Activated naive CD4-positive, alpha-beta T cell treated with anti-CD3 and anti-CD28 coated beads, Interleukin-2, amount 50 U/mL, for 72 hours (primary cell): Measurements from ENCODE around the gene PHF8. TPM values are rescaled to one million over a fixed set of nuclear protein-coding genes. Genes with fewer than 3 reads are reported as not detected.

Source experiments
- ATAC-seq, 2 donors: fragments of 150-1000 bp; cut with Tn5 transposase; 2 replicates each; pipeline ENCODE4 v1.10.0; 2021; ENCODE audit warnings: mild to moderate bottlenecking in 2 of 2, moderate library complexity in 2 of 2
- DNase-seq, 2 donors: peaks; one replicate each; pipeline ENCODE4 v3.0.0; 2021 to 2022; ENCODE audit warnings: low spot score in 2 of 2
- H3K27ac Mint-ChIP-seq, 2 donors: one replicate each; pipeline ENCODE4 v1.8.0; 2022; ENCODE audit warnings: mild to moderate bottlenecking in 2 of 2, mixed read lengths in 2 of 2
- H3K36me3 Mint-ChIP-seq, 2 donors: one replicate each; pipeline ENCODE4 v1.8.0; 2022; ENCODE audit warnings: mixed read lengths in 2 of 2
- H3K9me3 Mint-ChIP-seq, 2 donors: one replicate each; pipeline ENCODE4 v1.8.0; 2022; ENCODE audit warnings: mixed read lengths in 2 of 2
- total RNA-seq, 2 donors: library from RNA; stranded (reverse); gene quantifications; one replicate each; pipeline ENCODE4 v1.2.3, GENCODE V29; 2022

Gene PHF8
- 10 to 100 TPM; 56.5 to 65.3 TPM for total RNA-seq

GRCh38 chrX:54044126-54044876 is at the start of gene PHF8:
Gene PHF8, minus strand, starts transcription at chrX:54044473. Its CDS starts 1,745 bp downstream, at chrX:54042728.
- peak; percentile 87 to 90 for ATAC-seq
- peak within 1 kb of the TSS; percentile 93 to 98 for H3K27ac Mint-ChIP-seq
- DNase-seq = peak; percentile 90 to 93
- no peaks in the 10 kb centered on the region for H3K9me3 Mint-ChIP-seq
- H3K36me3 Mint-ChIP-seq = peaks cover 14 to 15% of the 10 kb centered on the region in 2 donors

- no peak for DNase-seq
- no peaks in the 10 kb centered on the region for H3K9me3 Mint-ChIP-seq
- ATAC-seq = no peak
- no peaks in the 10 kb centered on the region for H3K36me3 Mint-ChIP-seq
- H3K27ac Mint-ChIP-seq = no peak overlapping the region
Measured at GRCh38 chrX:54093571-54093970, 49.3 kb upstream of the PHF8 start.

DNA sequence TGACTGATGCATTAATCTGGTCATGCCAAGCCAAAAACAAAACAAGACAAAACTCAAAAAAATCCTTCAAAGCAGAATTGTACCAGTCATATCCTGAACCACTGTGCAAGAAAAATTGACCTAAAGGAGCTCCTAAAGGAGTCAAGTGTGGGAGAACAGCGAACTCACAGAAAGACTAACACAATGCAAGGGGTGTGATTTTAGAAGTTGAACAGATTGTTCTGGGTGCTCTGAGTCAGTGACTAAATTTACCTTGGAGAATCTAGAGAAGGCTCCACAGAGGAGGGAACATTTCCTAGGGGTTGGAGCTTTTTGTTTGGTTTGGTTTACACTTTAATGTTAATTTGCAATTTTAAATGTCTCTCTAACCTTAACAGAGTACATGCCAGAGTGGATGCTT is 48.9 kb upstream of the PHF8 start:
- H3K36me3 Mint-ChIP-seq = no peaks in the 10 kb centered on the region
- no peaks in the 10 kb centered on the region for H3K9me3 Mint-ChIP-seq
- no peak for ATAC-seq
- no peak overlapping the region for H3K27ac Mint-ChIP-seq
- DNase-seq = no peak

- ATAC-seq (no peak), DNase-seq (no peak)
- H3K27ac Mint-ChIP-seq = no peak overlapping the region
- no peaks in the 10 kb centered on the region for H3K9me3 Mint-ChIP-seq
- H3K36me3 Mint-ChIP-seq = no peaks in the 10 kb centered on the region
Measured at GRCh38 chrX:54090880-54091279, 46.6 kb upstream of the PHF8 start.

DNA sequence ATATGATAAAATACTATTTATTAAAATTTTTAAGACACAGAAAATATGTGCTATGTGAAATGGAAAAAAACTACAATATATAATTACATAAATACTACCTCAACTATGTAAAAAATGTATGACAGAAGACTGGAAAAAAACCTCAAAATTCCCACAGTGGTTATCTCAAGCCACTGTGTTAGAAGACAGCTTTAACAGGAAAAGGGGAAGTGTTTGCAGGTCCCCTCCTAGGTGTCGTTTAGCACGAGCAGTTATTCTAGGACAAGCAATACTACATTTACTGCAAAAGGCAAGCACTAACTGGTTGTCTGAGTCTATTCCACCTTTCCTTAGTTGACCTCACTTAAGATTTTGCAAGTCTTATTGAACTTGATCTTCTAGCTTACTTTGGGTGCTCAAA is 44.9 kb upstream of the PHF8 start:
- no peak for ATAC-seq
- H3K27ac Mint-ChIP-seq = no peak overlapping the region

DNA sequence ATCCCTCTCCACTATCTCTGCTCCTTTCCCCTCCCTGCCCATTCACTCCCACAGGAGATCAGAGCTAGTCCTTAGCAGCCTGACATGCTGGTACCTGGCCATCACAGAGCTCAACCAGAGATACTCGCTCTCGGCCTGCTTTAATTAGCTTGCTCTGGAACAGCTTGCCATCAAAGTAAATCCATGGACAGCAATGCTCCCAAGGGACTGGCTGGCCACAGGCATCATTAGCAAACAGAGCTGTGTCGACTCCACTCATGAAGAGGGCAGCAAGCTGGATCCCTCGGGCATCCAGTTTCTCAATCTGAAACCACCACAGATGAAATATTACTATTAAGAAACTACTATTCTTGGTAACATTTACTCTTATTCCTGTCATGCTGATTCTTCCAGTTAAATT is 43.4 kb upstream of the PHF8 start:
- H3K36me3 Mint-ChIP-seq = no peaks in the 10 kb centered on the region
- no peaks in the 10 kb centered on the region for H3K9me3 Mint-ChIP-seq
- DNase-seq = no peak
- no peak overlapping the region for H3K27ac Mint-ChIP-seq
- no peak for ATAC-seq

More for the DNA sequence above, 44.9 kb upstream of the PHF8 start:
- H3K9me3 Mint-ChIP-seq = no peaks in the 10 kb centered on the region
- no peaks in the 10 kb centered on the region for H3K36me3 Mint-ChIP-seq
- no peak for DNase-seq

GRCh38 chrX:54085666-54086065 is 41.4 kb upstream of the PHF8 start:
- Mint-ChIP-seq H3K36me3 (no peaks in the 10 kb centered on the region), H3K27ac (no peak overlapping the region), H3K9me3 (no peaks in the 10 kb centered on the region)
- DNase-seq (no peak), ATAC-seq (no peak)

- no peaks in the 10 kb centered on the region for H3K36me3 Mint-ChIP-seq
- no peak overlapping the region for H3K27ac Mint-ChIP-seq
- DNase-seq = no peak
- ATAC-seq = no peak
- H3K9me3 Mint-ChIP-seq = no peaks in the 10 kb centered on the region
Measured at GRCh38 chrX:54076903-54077302, 32.6 kb upstream of the PHF8 start.

GRCh38 chrX:54074826-54075225 is 30.6 kb upstream of the PHF8 start:
- H3K9me3 Mint-ChIP-seq = no peaks in the 10 kb centered on the region
- ATAC-seq = no peak
- no peaks in the 10 kb centered on the region for H3K36me3 Mint-ChIP-seq
- H3K27ac Mint-ChIP-seq = no peak overlapping the region
- no peak for DNase-seq

DNA sequence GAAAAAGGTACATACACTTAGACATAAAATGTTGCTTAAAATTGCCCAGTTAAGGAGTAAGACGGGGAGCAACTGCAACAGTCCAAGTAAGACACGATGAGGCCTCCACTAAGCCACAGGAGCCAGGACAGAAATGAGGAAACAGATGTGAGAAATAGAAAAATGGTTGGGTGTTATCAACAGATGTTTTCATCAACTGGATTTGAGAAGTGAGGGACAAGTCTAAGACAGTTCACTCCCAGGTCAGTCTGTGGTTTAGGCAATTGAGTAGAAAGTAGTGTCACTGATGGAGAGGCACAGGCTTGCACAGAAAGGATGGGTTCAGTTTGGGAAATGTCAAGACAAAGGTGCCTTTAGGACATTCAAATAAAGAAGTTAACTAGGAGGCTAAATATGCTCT is 23.5 kb upstream of the PHF8 start:
- no peaks in the 10 kb centered on the region for H3K36me3 Mint-ChIP-seq

DNA sequence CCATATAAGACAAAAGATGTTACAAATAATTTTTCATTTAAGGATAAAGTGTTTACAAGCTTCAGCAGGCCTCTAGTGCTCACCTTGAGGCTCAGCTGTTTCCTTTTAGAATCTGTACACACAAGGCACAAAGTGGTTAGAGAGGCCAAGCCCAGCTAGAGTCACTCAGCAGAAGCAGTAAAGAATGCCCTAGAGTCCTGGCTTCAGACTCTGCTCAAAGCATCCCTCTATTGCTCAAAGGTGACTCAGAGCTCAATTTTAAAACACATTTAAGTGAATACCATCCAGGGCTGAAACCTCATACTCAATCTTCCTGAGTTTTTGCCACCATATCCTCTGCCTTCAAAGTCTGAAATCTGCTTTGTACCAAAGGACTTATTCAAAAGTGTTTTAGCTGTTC is 22.6 kb upstream of the PHF8 start:
- H3K9me3 Mint-ChIP-seq = no peaks in the 10 kb centered on the region
- no peak overlapping the region for H3K27ac Mint-ChIP-seq
- ATAC-seq = no peak
- DNase-seq = no peak
- no peaks in the 10 kb centered on the region for H3K36me3 Mint-ChIP-seq

More for the DNA sequence above, 23.5 kb upstream of the PHF8 start:
- DNase-seq (no peak), ATAC-seq (no peak)
- H3K9me3 Mint-ChIP-seq = no peaks in the 10 kb centered on the region
- H3K27ac Mint-ChIP-seq = no peak overlapping the region

DNA sequence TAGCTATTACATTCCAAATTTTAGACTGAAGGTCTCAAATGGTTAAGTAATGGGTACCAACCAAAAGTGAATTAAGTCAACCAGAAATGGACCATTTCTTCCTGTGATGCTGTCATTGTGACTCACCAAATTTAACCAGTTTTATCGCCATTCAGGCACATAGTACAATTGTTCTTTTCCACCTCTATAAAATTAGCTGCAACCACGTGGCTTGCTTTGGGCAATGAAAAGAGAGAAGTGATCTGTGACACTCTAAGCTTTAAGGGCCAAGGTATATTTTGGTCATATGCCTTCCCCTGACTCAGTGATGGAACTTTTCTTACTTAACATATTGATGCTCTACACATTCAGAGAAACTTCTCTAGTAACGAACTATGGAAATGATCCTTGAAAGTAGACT is 20.3 kb upstream of the PHF8 start:
- Mint-ChIP-seq H3K36me3 (no peaks in the 10 kb centered on the region), H3K9me3 (no peaks in the 10 kb centered on the region), H3K27ac (no peak overlapping the region)
- no peak for ATAC-seq
- DNase-seq = no peak

GRCh38 chrX:54063361-54063760 is 19.1 kb upstream of the PHF8 start:
- H3K9me3 Mint-ChIP-seq = no peaks in the 10 kb centered on the region
- no peak for ATAC-seq
- DNase-seq = no peak
- H3K27ac Mint-ChIP-seq = no peak overlapping the region
- H3K36me3 Mint-ChIP-seq = no peaks in the 10 kb centered on the region

DNA sequence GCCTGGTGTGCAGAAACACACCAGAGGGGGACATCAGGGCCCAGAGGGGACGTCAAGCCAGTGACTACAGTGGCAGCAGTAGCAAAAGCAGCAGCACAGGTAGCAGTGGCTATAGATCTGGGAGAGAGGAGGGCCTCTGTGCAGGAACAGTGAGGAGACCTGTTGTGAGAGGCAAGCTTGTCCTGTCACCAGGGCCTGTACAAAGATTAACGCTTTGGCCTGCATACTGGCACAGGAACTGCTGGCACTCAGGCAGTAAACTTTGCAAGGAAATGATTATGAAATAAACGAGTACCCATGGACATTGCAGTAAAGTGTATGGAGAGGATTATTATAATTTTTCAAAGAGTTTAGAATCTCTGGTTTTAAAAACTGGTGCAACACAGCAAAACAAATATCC is 5.5 kb upstream of the PHF8 start:
- DNase-seq = no peak
- H3K27ac Mint-ChIP-seq = no peak overlapping the region
- no peaks in the 10 kb centered on the region for H3K9me3 Mint-ChIP-seq
- H3K36me3 Mint-ChIP-seq = no peaks in the 10 kb centered on the region
- no peak for ATAC-seq

- Mint-ChIP-seq H3K36me3 (peaks cover 3 to 7% of the 10 kb centered on the region in 2 donors), H3K9me3 (no peaks in the 10 kb centered on the region), H3K27ac (no peak overlapping the region)
- no peak for DNase-seq
- ATAC-seq = no peak
Measured at GRCh38 chrX:54048412-54048811, 4.1 kb upstream of the PHF8 start.

DNA sequence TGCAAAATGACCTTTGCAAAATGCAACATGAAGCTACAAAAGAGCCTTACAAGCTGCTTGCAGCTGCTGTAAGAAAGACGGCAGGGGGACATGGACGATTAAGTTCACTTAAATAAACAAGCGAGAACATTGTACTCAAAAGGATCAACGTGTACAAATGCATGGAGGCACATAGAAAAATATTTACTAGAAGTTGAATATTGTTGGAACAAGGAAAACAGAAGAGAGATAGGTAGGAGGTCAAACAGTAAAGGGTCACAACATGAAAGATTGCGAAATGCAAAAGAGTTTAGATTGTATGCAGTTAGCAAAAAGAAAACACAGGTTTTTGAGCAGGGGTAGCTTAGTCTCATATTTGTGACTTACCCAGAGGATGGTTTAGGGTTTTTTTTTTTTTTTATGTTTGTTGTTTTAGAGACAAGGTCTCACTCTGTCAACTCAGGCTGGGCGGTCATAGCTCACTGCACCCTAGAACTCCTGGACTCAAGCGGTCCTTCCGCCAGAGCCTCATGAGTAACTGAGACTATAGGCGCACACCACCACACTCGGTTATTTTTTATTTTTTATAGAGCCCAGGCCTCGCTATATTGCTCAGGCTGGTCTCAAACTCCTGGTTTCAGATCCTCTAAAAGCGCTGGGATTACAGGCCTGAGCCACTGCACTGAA is 1.4 kb upstream of the PHF8 start:
- no peaks in the 10 kb centered on the region for H3K9me3 Mint-ChIP-seq
- peaks cover 12 to 14% of the 10 kb centered on the region in 2 donors for H3K36me3 Mint-ChIP-seq
- DNase-seq (no peak), ATAC-seq (no peak)
- peak overlapping the region; percentile 92 to 98 for H3K27ac Mint-ChIP-seq

DNA sequence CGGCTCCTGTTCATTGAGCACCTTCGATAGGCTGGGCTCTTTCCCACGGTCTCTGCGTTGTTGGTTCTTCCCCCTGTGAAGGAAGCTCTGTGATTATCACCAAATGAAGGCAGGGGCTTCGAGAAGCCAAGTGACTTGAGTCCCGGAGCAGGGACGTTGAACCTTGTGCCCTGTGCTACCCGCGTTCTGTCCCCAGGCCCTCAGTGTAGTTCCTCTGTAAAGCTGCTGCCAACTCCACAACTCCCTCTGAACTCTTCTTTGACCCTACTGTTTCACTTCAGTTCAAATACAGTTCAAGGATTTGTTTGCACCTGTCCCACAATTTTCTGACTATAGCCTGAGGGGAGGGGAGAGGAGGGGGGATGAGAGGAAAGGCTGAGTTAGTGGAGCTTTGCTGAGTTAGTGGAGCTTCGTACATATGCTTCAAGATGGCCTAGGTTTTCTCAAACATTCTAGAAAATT is 635 bp upstream of the PHF8 start:
- H3K9me3 Mint-ChIP-seq = no peaks in the 10 kb centered on the region
- ATAC-seq = no peak

More for the DNA sequence above, 635 bp upstream of the PHF8 start:
- Mint-ChIP-seq H3K27ac (peak overlapping the region; percentile 92 to 98), H3K36me3 (peaks cover 14 to 15% of the 10 kb centered on the region in 2 donors)
- no peak for DNase-seq
